ENCODE measurements around the gene CPNE1.

DNA sequence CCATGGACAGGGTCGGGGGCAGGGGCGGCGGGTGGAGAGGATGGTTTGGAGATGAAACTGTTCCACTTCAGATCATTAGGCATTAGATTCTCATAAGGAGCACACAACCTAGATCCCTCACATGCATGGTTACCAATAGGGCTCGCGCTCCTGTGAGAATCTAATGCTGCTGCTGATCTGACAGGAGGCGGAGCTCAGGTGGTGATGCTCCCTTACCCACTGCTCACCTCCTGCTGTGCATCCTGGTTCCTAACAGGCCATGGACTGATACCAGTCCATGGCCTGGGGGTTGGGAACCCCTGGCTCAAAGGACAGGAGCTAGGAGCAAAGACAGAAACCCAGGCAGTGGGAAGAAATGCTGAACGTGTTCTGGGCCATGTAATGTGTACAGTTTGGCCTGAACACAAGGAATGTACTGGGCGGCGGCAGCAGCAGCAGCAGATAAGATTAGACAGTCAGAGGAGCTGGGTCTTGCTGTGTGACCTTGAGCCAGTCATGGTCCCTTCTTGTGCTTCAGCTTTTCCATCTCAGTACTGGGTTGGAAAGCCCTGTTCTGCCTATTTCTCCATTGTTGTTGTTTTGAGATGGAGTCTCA, 53.8 kb downstream of the CPNE1 start:
- no peak for TF ChIP-seq POLR2A (IDR thresholded peaks at IDR 0.05; ENCODE audit: low read length)
- peak; percentile 50 for TF ChIP-seq GATA1 (IDR thresholded peaks at IDR 0.05; ENCODE audit: low read depth, low read length)
